WI38 (cell line): ENCODE results near the gene SLC35B2.

Experiments used
- H3K4me3 ChIP-seq: 2 replicates; pipeline ENCODE4 v1.5.1; 2011; ENCODE audit warnings: low read depth, mild to moderate bottlenecking, control low read depth, low read length
- CTCF ChIP-seq: IDR thresholded peaks from 2 replicates; pipeline ENCODE4 v1.5.1; 2012; ENCODE audit warnings: low read depth, mild to moderate bottlenecking, control low read depth, low read length

Gene SLC35B2

DNA sequence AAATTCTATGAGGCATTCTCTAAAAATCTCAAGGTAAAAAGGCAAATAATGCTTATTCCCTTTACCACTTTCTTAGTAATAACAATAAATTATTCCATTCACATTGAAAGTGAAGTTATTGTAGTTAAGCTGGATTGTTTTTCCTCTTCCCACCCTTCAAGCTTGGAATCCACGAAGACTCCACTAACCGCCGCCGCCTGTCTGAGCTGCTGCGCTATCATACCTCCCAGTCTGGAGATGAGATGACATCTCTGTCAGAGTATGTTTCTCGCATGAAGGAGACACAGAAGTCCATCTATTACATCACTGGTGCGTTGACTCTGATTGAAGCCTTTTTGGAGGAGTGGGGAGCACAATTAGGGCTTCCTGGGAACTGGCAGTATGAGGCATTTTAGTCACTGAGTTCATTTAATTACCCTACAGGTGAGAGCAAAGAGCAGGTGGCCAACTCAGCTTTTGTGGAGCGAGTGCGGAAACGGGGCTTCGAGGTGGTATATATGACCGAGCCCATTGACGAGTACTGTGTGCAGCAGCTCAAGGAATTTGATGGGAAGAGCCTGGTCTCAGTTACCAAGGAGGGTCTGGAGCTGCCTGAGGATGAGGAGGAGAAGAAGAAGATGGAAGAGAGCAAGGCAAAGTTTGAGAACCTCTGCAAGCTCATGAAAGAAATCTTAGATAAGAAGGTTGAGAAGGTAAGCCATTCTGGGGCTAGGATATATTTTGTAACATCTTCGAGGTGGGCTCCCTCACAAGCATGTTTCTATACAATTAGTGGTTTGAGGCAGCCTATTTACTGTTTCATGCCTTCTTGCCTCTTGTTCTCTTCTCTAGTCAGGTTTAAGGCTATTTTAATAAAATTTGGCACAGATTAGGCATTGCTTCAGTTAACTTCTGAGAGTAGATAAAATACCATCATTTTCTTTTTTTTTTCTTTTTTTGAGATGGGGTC is 5.5 kb downstream of the SLC35B2 start:
- H3K4me3 ChIP-seq = no peak overlapping the region
- no peak for TF ChIP-seq CTCF

DNA sequence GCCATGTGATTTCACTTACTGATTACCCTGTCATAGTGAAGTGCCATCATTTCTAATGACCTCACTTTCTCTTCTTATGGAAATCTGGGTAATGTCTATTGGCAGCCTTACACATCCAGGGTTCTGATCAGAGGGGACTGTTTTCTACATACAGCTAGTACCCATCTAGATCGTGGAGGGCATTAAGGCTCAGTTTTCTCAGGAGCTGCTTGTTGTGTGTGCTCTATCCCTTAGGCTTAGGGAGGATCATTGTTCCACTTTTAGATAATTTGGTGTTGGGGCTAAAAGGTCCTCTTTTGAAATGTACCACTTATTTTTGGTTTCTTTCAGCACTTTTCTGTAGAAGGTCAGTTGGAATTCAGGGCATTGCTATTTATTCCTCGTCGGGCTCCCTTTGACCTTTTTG is 6.6 kb downstream of the SLC35B2 start:
- H3K4me3 ChIP-seq = no peak overlapping the region
- TF ChIP-seq CTCF = no peak

DNA sequence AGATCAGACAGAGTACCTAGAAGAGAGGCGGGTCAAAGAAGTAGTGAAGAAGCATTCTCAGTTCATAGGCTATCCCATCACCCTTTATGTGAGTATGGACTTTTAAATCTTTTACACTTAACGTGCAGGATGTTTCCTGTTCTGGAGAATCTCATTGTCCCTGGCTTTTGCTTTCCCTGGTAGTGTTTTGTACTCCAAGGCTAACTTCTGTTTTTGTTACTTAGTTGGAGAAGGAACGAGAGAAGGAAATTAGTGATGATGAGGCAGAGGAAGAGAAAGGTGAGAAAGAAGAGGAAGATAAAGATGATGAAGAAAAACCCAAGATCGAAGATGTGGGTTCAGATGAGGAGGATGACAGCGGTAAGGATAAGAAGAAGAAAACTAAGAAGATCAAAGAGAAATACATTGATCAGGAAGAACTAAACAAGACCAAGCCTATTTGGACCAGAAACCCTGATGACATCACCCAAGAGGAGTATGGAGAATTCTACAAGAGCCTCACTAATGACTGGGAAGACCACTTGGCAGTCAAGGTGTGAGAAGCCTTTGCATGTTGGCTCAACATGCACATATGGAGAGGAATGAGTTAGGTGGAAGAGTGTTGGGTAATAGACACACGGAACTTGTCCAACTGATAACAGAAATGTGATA is 7.1 kb downstream of the SLC35B2 start:
- H3K4me3 ChIP-seq = no peak overlapping the region

GRCh38 chr6:44249082-44249748 is 8.1 kb downstream of the SLC35B2 start:
- TF ChIP-seq CTCF = no peak
- peak overlapping the region; percentile 100 for H3K4me3 ChIP-seq

More for the DNA sequence above, 7.1 kb downstream of the SLC35B2 start:
- no peak for TF ChIP-seq CTCF

- TF ChIP-seq CTCF = no peak
- peak overlapping the region; percentile 100 for H3K4me3 ChIP-seq
These were observed 8.7 kb downstream of the SLC35B2 start for GRCh38 chr6:44248579-44248978.

GRCh38 chr6:44247338-44248302 is 9.7 kb downstream of the SLC35B2 start:
- peak overlapping the region; percentile 100 for H3K4me3 ChIP-seq
- no peak for TF ChIP-seq CTCF
